ENCODE data around the gene HMGN4.

DNA sequence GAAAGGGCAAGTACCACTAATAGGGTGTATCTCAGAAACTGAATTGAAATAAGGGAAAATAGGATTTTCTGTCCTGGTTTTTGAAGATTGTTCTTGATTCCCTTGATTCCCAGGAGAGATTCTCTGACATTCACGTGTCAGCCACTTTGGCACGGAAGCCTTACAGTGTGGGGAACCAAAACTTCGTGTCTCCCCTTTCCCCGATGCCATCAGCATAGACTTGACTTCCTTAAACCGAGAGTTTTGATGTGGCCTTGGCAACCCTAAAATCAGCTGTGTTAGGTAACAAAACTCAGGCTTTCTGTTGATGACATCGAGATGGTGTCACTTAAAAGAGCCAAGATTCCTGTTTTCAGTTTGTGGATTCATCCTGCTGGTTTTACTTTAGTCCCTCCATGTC lies 7.5 kb downstream of the HMGN4 start:
- TF ChIP-seq CTCF (IDR thresholded peaks at IDR 0.05; ENCODE audit: control extremely low read depth in 1 of 3, insufficient read depth in 1 of 3, low read depth in 1 of 3, low read length in 3 of 3) (no peak), CHD1 (IDR thresholded peaks at IDR 0.05; ENCODE audit: low read depth, low read length) (no peak), RBBP5 (IDR thresholded peaks at IDR 0.05; ENCODE audit: borderline replicate concordance, low read depth, low read length) (no peak), RAD21 (IDR thresholded peaks at IDR 0.05 in 1 of 2, conservative IDR thresholded peaks at IDR 0.05 in 1 of 2; ENCODE audit: low read depth in 2 of 2, low read length in 2 of 2) (no peak), POLR2AphosphoS5 (IDR thresholded peaks at IDR 0.05; ENCODE audit: low read depth, low read length) (no peak), SUZ12 (IDR thresholded peaks at IDR 0.05; ENCODE audit: low read length) (no peak), EP300 (IDR thresholded peaks at IDR 0.05; ENCODE audit: borderline replicate concordance in 1 of 2, low read depth in 2 of 2, low read length in 2 of 2) (no peak), TCF12 (IDR thresholded peaks at IDR 0.05; ENCODE audit: low read depth, low read length) (no peak), EZH2 (IDR thresholded peaks at IDR 0.05; ENCODE audit: low read depth, low read length, severe bottlenecking) (no peak), MAFK (IDR thresholded peaks at IDR 0.05; ENCODE audit: low read depth, low read length) (no peak), SIN3A (conservative IDR thresholded peaks at IDR 0.05 in 1 of 2, IDR thresholded peaks at IDR 0.05 in 1 of 2; ENCODE audit: low read depth in 1 of 2, low read length in 2 of 2) (no peak), SP4 (IDR thresholded peaks at IDR 0.05; ENCODE audit: low read length) (no peak), PHF8 (conservative IDR thresholded peaks at IDR 0.05; ENCODE audit: low read depth, low read length) (no peak), SRF (IDR thresholded peaks at IDR 0.05; ENCODE audit: low read depth, low read length) (no peak)
